G401.6 (cell line): ENCODE data around the gene ERVW-1.
"Not testable (repeated sequence)": the region's sequence is repeated elsewhere in the genome, so short reads cannot be mapped to it uniquely, and the experiment has no call there.

Experiments used
- FAIRE-seq: peaks from 2 replicates; lab custom pipeline; 2012; peaks lifted over from hg19 to GRCh38; lab: Jason Lieb, UNC

The ERVW-1 gene

GRCh38 chr7:92473989-92474388 lies 3.8 kb downstream of the ERVW-1 start:
- FAIRE-seq = not testable (repeated sequence)

- FAIRE-seq = not testable (repeated sequence)
These were observed 9.2 kb downstream of the ERVW-1 start for GRCh38 chr7:92468589-92468988.

- FAIRE-seq = no peak
These were observed 11.1 kb downstream of the ERVW-1 start for GRCh38 chr7:92466682-92467081.

GRCh38 chr7:92464515-92464914 lies 13.2 kb downstream of the ERVW-1 start:
- no peak for FAIRE-seq

GRCh38 chr7:92462560-92462959 lies 15.2 kb downstream of the ERVW-1 start:
- FAIRE-seq = no peak

GRCh38 chr7:92461027-92462003 lies 16.4 kb downstream of the ERVW-1 start:
- FAIRE-seq = peak; percentile 85

- FAIRE-seq = no peak
These were observed 17.2 kb downstream of the ERVW-1 start for GRCh38 chr7:92460510-92460909.

GRCh38 chr7:92460109-92460508 lies 17.6 kb downstream of the ERVW-1 start:
- FAIRE-seq = no peak

- no peak for FAIRE-seq
These were observed 21.5 kb downstream of the ERVW-1 start for GRCh38 chr7:92456236-92456635.

- no peak for FAIRE-seq
These were observed 26.1 kb downstream of the ERVW-1 start for GRCh38 chr7:92451645-92452044.

GRCh38 chr7:92448205-92448747 lies 29.5 kb downstream of the ERVW-1 start:
- FAIRE-seq = no peak

GRCh38 chr7:92447345-92448204 lies 30.2 kb downstream of the ERVW-1 start, which contains the start of gene GATAD1:
Gene GATAD1, plus strand, starts transcription at chr7:92447482. Its CDS starts 248 bp downstream, at chr7:92447730.
- peak; percentile 96 for FAIRE-seq

- FAIRE-seq = no peak
These were observed 30.8 kb downstream of the ERVW-1 start for GRCh38 chr7:92446869-92447344.

- FAIRE-seq = not testable (repeated sequence)
These were observed 35.0 kb downstream of the ERVW-1 start for GRCh38 chr7:92442720-92443119.

- no peak for FAIRE-seq
These were observed 39.7 kb downstream of the ERVW-1 start for GRCh38 chr7:92437956-92438491.

- FAIRE-seq = no peak
These were observed 40.9 kb downstream of the ERVW-1 start for GRCh38 chr7:92436612-92437445.

GRCh38 chr7:92435542-92435941 lies 42.2 kb downstream of the ERVW-1 start:
- no peak for FAIRE-seq

- no peak for FAIRE-seq
These were observed 44.7 kb downstream of the ERVW-1 start for GRCh38 chr7:92433019-92433418.

GRCh38 chr7:92432299-92432946 lies 45.3 kb downstream of the ERVW-1 start:
- no peak for FAIRE-seq

- FAIRE-seq = no peak
These were observed 50.6 kb downstream of the ERVW-1 start for GRCh38 chr7:92427193-92427592.
